Osteoblast (primary cell): ENCODE measurements around the gene PPP2R3A. TPM values are rescaled to one million over a fixed set of nuclear protein-coding genes. Genes with fewer than 3 reads are reported as not detected.
A peak's percentile ranks its signal among the peaks of the same experiment; 100 is the strongest.

Experiments used
- DNase-seq: peaks from one replicate; pipeline ENCODE4 v3.0.0; 2011; ENCODE audit warnings: low spot score, mixed read lengths; ENCODE audit not compliant: insufficient read length; ENCODE audit errors: missing footprints
- H2AFZ ChIP-seq: 2 replicates; pipeline ENCODE4 v1.6.0; 2011; ENCODE audit warnings: mild to moderate bottlenecking, low read length
- H3K27ac ChIP-seq: 2 replicates; pipeline ENCODE4 v1.5.1; 2011; ENCODE audit warnings: mild to moderate bottlenecking, low read depth, low read length, moderate library complexity
- H3K27me3 ChIP-seq: 2 replicates; pipeline ENCODE4 v1.6.0; 2012; ENCODE audit warnings: mild to moderate bottlenecking, control low read depth, inconsistent platforms, low read length, moderate library complexity; ENCODE audit not compliant: insufficient read depth
- H3K36me3 ChIP-seq: 2 replicates; pipeline ENCODE4 v1.5.1; 2011; ENCODE audit warnings: mild to moderate bottlenecking, low read length, control low read depth, moderate library complexity; ENCODE audit not compliant: insufficient read depth
- H3K4me1 ChIP-seq: 2 replicates; pipeline ENCODE4 v1.5.1; 2011; ENCODE audit warnings: mild to moderate bottlenecking, low read length, control low read depth, moderate library complexity; ENCODE audit not compliant: insufficient read depth
- H3K4me2 ChIP-seq: 2 replicates; pipeline ENCODE4 v1.6.0; 2011; ENCODE audit warnings: mild to moderate bottlenecking, low read length; ENCODE audit not compliant: insufficient read depth
- H3K4me3 ChIP-seq: fragments of 200-600 bp; sonication (generic); 3 replicates; pipeline ENCODE4 v1.5.1; 2012; ENCODE audit warnings: mild to moderate bottlenecking, low read length, inconsistent platforms; ENCODE audit not compliant: insufficient read depth
- H3K79me2 ChIP-seq: 2 replicates; pipeline ENCODE4 v1.6.0; 2012; ENCODE audit warnings: mild to moderate bottlenecking, low read length, control low read depth, inconsistent platforms; ENCODE audit not compliant: insufficient read depth
- H3K9me3 ChIP-seq: 2 replicates; pipeline ENCODE4 v1.5.1; 2011; ENCODE audit warnings: low read depth, low read length, control low read depth
- H4K20me1 ChIP-seq: 2 replicates; pipeline ENCODE4 v1.6.0; 2012; ENCODE audit warnings: mild to moderate bottlenecking, low read length, control low read depth; ENCODE audit not compliant: insufficient read depth
- CTCF ChIP-seq: IDR thresholded peaks from 2 replicates; pipeline ENCODE4 v1.5.1; 2011; ENCODE audit warnings: mild to moderate bottlenecking, low read depth, low read length, moderate library complexity; ENCODE audit errors: extremely low read depth
- small RNA-seq: library from RNA; depleted of rRNA; stranded (forward); fragments of <200 nt; gene quantifications from one replicate; pipeline ENCODE3, GENCODE V24; 2012
- total RNA-seq: library from RNA; depleted of rRNA; stranded (reverse); fragments of >200 nt; gene quantifications from 2 replicates; pipeline ENCODE4 v1.2.3, GENCODE V29; 2012

Gene PPP2R3A
- total RNA-seq, 1 donor: 23.9 TPM

GRCh38 chr3:136196401-136197158 lies 231.1 kb downstream of the PPP2R3A start:
- peaks cover 38% of the 10 kb centered on the region for H4K20me1 ChIP-seq
- no peaks in the 10 kb centered on the region for H3K36me3 ChIP-seq
- peak overlapping the region; percentile 92 for H3K27ac ChIP-seq
- peak overlapping the region; percentile 97 for H3K4me3 ChIP-seq
- H3K27me3 ChIP-seq: no peaks in the 10 kb centered on the region
- peak; percentile 100 for DNase-seq
- peak overlapping the region; percentile 90 for H2AFZ ChIP-seq
- no peak for TF ChIP-seq CTCF
- H3K79me2 ChIP-seq: peaks cover 40% of the 10 kb centered on the region
- peaks cover 15% of the 10 kb centered on the region for H3K4me1 ChIP-seq
- peak overlapping the region; percentile 94 for H3K4me2 ChIP-seq
- H3K9me3 ChIP-seq: no peaks in the 10 kb centered on the region

GRCh38 chr3:136197159-136197793 lies 231.7 kb downstream of the PPP2R3A start:
- peaks cover 31% of the 10 kb centered on the region for H4K20me1 ChIP-seq
- H3K27me3 ChIP-seq: no peaks in the 10 kb centered on the region
- no peaks in the 10 kb centered on the region for H3K36me3 ChIP-seq
- no peak for DNase-seq
- peaks cover 33% of the 10 kb centered on the region for H3K79me2 ChIP-seq
- peak overlapping the region; percentile 92 for H3K27ac ChIP-seq
- TF ChIP-seq CTCF: no peak
- peak overlapping the region; percentile 97 for H3K4me3 ChIP-seq
- H2AFZ ChIP-seq: peak overlapping the region; percentile 90
- H3K4me1 ChIP-seq: peaks cover 13% of the 10 kb centered on the region
- no peaks in the 10 kb centered on the region for H3K9me3 ChIP-seq
- H3K4me2 ChIP-seq: peak overlapping the region; percentile 94

Small RNA genes lying within 50 kb of the gene (small RNA-seq; reads per million reads assigned to genes)
- not detected for gene AC092989.1

Other genes starting within 250 kb of the PPP2R3A start
- gene MSL2, start 230.6 kb downstream of the PPP2R3A start, total RNA-seq: 18.5 and 19.2 TPM in 2 replicates